Activated naive CD8-positive, alpha-beta T cell treated with anti-CD3 and anti-CD28 coated beads, Interleukin-2, amount 10 ng/mL, durations not matched to agents 7 days and 5 days (primary cell): ENCODE measurements around the gene SIRPA. TPM values are rescaled to one million over a fixed set of nuclear protein-coding genes. Genes with fewer than 3 reads are reported as not detected.
A peak's percentile ranks its signal among the peaks of the same experiment; 100 is the strongest.

Experiments used
- ATAC-seq: fragments of 150-1000 bp; cut with Tn5 transposase; one replicate; pipeline ENCODE4 v1.10.0; 2021; ENCODE audit warnings: low read depth, moderate library complexity
- POLR2A ChIA-PET: fragments of 350-600 bp; sonication (Branson Sonifier 250); formaldehyde crosslinking; loops from one replicate; lab custom pipeline; 2021; ENCODE audit warnings: antibody characterized with exemption; lab: Charles Lee
- DNase-seq: peaks from one replicate; pipeline ENCODE4 v3.0.0; 2021
- H3K27ac Mint-ChIP-seq: one replicate; pipeline ENCODE4 v1.8.0; 2022; ENCODE audit warnings: mild to moderate bottlenecking, mixed read lengths
- H3K27me3 Mint-ChIP-seq: one replicate; pipeline ENCODE4 v1.8.0; 2022; ENCODE audit warnings: mild to moderate bottlenecking, moderate library complexity, mixed read lengths
- H3K36me3 Mint-ChIP-seq: one replicate; pipeline ENCODE4 v1.8.0; 2021; ENCODE audit warnings: mild to moderate bottlenecking, mixed read lengths
- H3K4me1 Mint-ChIP-seq: one replicate; pipeline ENCODE4 v1.8.0; 2021; ENCODE audit warnings: mixed read lengths
- H3K4me3 Mint-ChIP-seq: one replicate; pipeline ENCODE4 v1.8.0; 2022; ENCODE audit warnings: mild to moderate bottlenecking, moderate library complexity, mixed read lengths
- H3K9me3 Mint-ChIP-seq: one replicate; pipeline ENCODE4 v1.8.0; 2021; ENCODE audit warnings: mixed read lengths
- total RNA-seq, 2 experiments: library from RNA; stranded (reverse); gene quantifications; one replicate each; pipeline ENCODE4 v1.2.3, GENCODE V29; 2021

SIRPA gene
- total RNA-seq, 2 experiments from 2014 or later: 1.5 to 1.6 TPM

DNA sequence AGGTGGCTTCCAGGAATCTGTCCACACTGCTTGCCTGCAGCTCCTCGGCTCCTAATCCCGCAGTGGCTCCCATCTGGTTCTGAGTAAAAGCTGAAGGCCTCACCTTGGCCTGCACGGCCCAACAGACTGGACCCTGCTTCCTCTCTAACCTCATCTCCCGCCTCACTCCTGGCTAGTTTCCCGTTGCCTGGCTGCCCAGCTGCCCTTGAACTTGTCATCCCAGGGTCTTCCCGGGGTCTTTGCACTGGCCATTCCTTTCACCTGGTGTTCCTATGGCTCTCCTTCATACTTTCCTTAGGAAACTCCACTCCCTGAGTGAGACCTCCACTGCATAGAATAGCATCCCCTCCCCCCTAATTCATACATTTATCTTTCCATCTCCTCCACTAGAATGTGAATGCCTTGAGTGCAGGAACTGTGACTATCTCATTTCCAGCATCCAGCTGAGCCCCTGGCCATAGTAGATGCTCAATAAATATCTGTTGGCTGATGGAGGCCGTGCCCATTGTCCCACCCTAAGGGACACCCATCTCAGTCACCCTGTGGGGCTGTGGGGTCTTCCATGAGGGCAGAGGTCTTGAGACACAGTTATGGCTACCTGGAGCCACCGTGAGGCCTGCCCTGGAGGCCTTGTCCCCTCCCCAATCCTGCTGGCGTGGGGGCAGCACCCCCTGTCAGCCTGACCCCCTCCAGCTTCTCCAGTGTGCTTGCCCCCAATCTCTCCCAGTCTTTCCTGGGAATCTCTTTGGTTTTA lies 9.1 kb upstream of the SIRPA start:
- peaks cover 3% of the 10 kb centered on the region for H3K9me3 Mint-ChIP-seq
- H3K27me3 Mint-ChIP-seq: peaks cover 41% of the 10 kb centered on the region
- POLR2A ChIA-PET: no interaction called here
- H3K4me1 Mint-ChIP-seq: peaks cover 11% of the 10 kb centered on the region
- no peak for ATAC-seq
- H3K4me3 Mint-ChIP-seq: no peak overlapping the region
- no peak overlapping the region for H3K27ac Mint-ChIP-seq
- no peak for DNase-seq
- H3K36me3 Mint-ChIP-seq: no peaks in the 10 kb centered on the region

DNA sequence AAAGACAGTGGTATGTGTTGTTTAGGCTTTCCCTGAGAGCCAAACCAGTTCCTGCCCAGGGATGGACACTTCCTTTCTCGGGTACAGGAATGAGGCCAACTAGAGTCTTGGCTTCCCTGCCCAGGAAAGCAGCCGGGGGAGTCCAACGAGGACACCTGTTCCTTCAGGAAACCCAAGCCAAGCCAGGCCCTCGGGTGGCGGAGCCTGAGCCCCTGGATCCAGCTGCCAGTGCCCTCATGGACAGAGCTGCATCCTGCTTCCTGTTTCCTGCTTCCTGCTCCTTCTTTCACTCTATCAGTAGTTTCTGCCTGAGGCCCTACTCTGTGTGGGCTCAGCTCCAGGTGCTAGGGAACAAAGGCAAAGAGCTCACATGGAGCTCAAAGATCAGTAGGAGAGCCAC lies 7.9 kb upstream of the SIRPA start:
- H3K4me3 Mint-ChIP-seq: no peak overlapping the region
- peaks cover 9% of the 10 kb centered on the region for H3K4me1 Mint-ChIP-seq
- H3K27me3 Mint-ChIP-seq: peaks cover 46% of the 10 kb centered on the region
- H3K36me3 Mint-ChIP-seq: no peaks in the 10 kb centered on the region
- DNase-seq: no peak
- peaks cover 2% of the 10 kb centered on the region for H3K9me3 Mint-ChIP-seq
- H3K27ac Mint-ChIP-seq: no peak overlapping the region
- POLR2A ChIA-PET: no interaction called here
- no peak for ATAC-seq

DNA sequence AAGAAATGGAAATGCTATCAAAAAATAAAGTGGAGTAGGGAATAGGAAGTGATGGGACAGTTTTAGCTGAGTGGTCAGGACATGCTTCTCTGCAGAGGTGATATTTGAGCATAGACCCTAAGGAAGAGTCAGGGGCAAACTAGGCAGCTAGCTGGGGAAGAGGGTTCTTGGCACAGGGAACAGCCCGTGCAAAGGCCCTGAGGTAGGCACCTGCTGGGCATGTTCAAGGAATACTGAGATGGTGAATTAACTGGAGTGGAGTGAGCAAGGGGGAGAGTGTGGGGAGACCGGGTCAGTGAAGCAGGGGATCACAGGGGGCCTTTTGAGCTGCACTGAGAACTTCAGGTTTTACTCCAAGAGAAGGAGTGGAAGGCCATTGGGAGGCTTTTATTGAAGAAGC lies 7.5 kb upstream of the SIRPA start:
- H3K27ac Mint-ChIP-seq: no peak overlapping the region
- DNase-seq (no peak), ATAC-seq (no peak)
- H3K4me3 Mint-ChIP-seq: no peak overlapping the region
- peaks cover 51% of the 10 kb centered on the region for H3K27me3 Mint-ChIP-seq
- peaks cover 7% of the 10 kb centered on the region for H3K4me1 Mint-ChIP-seq
- H3K9me3 Mint-ChIP-seq: no peaks in the 10 kb centered on the region
- POLR2A ChIA-PET: no interaction called here
- H3K36me3 Mint-ChIP-seq: no peaks in the 10 kb centered on the region

DNA sequence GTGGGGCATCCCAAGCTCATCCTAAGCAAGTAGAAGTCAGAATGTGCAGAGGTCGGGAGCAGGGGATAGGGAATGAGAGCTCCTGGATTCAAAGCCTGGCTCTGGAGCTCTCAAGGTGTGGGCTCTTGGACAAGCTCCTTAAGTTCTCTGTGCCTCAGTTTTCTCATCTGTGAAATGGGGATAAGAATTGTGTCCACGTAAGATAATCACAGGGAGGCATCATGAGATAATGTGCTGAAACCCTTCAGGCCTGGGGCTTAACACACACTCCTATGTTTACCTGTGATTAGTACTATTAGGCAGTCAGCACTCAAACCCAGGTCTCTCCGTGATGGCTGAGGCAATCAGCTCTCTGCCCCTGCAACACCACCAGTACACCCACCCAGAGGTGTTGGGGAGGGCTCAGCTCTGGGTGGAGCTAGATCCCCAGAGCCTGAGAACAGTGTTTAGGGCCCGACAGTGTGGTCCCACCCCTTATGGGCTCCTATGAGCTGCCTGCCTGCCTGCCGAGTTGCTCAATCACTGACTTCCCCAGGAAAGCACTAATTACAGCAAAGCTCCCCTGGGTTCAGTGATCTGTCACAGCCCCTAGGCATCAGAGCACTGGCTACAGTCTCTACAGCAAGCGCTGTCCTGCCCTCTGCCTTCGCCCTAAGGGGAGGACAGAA lies 6.3 kb upstream of the SIRPA start:
- Mint-ChIP-seq H3K36me3 (no peaks in the 10 kb centered on the region), H3K4me1 (peaks cover 1% of the 10 kb centered on the region), H3K9me3 (no peaks in the 10 kb centered on the region), H3K27ac (no peak overlapping the region), H3K27me3 (peaks cover 52% of the 10 kb centered on the region), H3K4me3 (no peak overlapping the region)
- POLR2A ChIA-PET: no interaction called here
- ATAC-seq (no peak), DNase-seq (no peak)

DNA sequence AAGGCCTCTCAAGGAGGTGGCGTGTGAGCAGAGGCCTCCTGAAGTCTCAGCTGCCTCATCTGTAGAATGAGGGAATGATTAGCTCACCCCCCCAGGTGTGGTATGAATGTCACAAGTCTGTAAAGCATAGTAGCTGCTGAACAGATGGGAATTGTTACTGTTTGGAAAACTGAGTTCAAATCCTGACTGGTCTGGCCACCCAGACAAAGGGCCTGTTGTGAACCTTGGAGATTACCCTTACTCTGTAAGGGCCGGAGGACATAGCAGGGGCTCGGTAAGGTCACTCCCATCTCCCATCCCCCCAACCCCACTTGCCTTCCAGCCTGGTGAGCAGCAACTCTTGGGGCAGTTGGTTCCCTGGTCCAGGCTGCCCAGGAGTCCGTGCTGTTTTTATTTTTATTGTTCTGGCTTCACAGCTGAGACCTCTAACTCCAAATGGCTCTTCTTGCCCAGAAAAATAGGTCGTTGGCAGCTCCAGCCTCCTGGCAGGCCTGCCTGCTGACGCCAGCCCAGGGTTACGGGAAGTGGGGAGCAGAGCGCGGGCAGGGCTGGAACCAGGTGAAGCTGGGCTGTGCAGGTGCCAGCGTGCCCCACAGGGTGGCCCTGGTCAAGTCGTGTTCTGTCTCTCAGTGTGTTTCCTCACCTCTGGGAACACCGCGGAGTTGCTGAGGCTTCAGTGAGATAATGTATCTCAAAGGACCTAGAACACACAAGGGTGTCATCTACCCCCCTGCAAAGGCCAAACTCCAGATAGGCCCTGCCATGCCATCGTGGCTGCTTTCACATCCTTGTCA lies 4.5 kb upstream of the SIRPA start:
- no peak overlapping the region for H3K4me3 Mint-ChIP-seq
- DNase-seq: no peak
- no peaks in the 10 kb centered on the region for H3K9me3 Mint-ChIP-seq
- H3K27me3 Mint-ChIP-seq: peaks cover 54% of the 10 kb centered on the region
- POLR2A ChIA-PET: no interaction called here
- no peak overlapping the region for H3K27ac Mint-ChIP-seq
- no peak for ATAC-seq
- peaks cover 2% of the 10 kb centered on the region for H3K4me1 Mint-ChIP-seq
- no peaks in the 10 kb centered on the region for H3K36me3 Mint-ChIP-seq

DNA sequence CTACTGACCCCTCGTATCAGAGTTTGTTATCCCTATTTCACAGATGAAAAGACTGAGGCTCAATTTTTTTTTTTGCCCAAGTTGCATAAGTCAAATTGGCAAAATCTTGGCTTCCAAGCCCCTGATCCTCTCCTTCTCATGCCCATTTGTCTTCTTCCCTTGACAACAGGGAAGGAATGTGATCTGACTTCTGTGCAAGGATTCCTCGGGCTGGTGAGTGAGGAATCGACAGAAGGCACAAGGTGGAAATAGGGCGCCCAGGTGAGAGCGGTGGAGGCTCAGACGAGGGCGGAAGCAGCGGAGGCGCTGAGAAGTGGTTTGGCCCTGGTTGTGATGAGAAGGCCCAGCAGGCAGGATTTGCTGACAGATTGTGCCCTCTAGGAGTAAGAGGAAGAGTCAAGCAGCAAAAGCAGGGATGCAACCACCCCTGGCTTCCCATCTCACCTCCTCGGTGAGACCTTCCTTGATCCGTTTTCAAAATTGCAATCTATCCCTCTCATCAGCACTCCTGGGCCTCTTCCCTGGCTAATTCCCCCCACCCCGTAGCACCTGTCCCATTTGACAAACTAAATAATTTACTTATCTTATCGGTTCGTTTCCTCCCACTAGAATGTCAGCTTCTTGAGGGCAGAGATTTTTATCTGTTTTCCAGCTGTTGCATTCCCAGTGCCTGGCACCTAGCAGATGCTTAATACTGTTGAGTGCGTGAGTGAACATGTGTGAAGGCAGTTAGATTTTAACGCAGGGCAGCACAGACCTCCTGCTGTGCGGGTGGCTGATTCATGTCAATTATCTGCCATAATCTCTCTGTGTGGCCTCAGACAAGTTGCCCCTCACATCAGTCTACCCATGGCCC lies 3.7 kb upstream of the SIRPA start:
- Mint-ChIP-seq H3K4me3 (no peak overlapping the region), H3K36me3 (no peaks in the 10 kb centered on the region), H3K27me3 (peaks cover 57% of the 10 kb centered on the region), H3K4me1 (peaks cover 2% of the 10 kb centered on the region), H3K27ac (no peak overlapping the region), H3K9me3 (no peaks in the 10 kb centered on the region)
- POLR2A ChIA-PET: no interaction called here
- DNase-seq: no peak
- ATAC-seq: no peak

DNA sequence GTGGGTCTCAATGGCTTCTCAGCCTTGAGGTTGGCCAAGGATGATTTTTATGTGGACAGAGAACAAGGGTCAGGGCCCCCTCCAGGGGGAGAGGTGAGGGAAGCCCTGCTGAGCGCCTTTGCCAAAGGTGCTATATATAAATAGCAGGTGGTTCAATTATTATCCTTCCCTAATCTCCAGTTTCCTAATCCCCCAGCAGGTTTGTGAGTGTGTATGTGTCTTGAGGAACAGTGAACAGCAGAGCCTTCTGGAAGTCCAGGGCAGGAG lies 3.2 kb upstream of the SIRPA start:
- Mint-ChIP-seq H3K4me3 (no peak overlapping the region), H3K27ac (no peak overlapping the region), H3K27me3 (peaks cover 61% of the 10 kb centered on the region), H3K4me1 (peaks cover 2% of the 10 kb centered on the region), H3K36me3 (no peaks in the 10 kb centered on the region), H3K9me3 (no peaks in the 10 kb centered on the region)
- POLR2A ChIA-PET: no interaction called here
- ATAC-seq: no peak
- no peak for DNase-seq

DNA sequence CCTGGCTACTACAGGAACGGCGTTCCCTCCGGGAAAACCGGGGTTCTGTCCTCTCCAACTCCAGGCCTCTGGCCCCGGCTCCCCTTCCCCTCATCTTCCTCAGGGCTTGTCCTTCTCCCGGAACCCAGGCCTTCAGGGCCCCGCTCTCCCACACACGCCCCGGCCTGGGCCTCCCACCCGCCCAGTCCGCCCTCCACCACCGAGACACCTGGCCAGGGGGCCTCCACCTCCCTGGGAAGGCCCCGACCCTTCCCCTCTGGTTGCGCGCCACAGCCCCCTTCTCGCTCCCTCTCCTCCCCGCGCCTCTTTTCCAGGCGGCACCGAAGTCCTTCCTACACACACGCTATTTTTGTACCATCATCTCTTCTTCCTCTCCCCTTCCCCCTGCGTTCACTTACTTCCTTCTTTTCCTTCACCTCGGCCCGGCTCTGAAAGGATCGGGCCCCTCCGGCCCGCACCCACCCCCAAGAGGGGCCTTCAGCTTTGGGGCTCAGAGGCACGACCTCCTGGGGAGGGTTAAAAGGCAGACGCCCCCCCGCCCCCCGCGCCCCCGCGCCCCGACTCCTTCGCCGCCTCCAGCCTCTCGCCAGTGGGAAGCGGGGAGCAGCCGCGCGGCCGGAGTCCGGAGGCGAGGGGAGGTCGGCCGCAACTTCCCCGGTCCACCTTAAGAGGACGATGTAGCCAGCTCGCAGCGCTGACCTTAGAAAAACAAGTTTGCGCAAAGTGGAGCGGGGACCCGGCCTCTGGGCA lies 1.3 kb upstream of the SIRPA start:
- peaks cover 2% of the 10 kb centered on the region for H3K4me1 Mint-ChIP-seq
- H3K4me3 Mint-ChIP-seq: peak overlapping the region; percentile 53
- no peaks in the 10 kb centered on the region for H3K9me3 Mint-ChIP-seq
- no peak for DNase-seq
- peaks cover 59% of the 10 kb centered on the region for H3K27me3 Mint-ChIP-seq
- H3K36me3 Mint-ChIP-seq: no peaks in the 10 kb centered on the region
- POLR2A ChIA-PET: no interaction called here
- H3K27ac Mint-ChIP-seq: no peak overlapping the region
- ATAC-seq: no peak

DNA sequence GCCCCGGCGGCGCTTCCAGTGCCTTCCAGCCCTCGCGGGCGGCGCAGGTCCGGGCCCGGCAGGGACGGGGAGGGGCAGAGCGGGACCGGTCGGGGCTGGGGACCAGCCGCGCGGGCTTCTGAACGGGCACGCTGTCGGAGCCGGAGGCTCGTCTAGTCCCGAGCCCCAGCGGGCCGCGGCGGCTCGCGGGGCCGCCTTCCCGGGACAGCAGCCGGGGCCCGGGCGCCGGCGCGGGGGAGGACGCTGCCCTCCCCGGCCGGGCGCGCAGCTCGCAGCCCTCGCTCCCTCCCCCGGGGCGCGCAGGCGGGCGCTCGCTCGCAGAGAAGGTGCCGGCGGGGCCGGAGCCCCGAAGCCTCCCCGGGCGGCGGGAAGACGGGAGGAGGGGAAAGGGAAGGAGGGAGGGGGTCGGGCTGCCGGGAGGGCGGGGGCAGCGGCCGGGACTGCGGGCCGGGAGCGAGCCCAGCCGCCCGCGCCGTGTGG lies 696 bp upstream of the SIRPA start:
- Mint-ChIP-seq H3K4me3 (no peak overlapping the region), H3K4me1 (peaks cover 2% of the 10 kb centered on the region), H3K9me3 (no peaks in the 10 kb centered on the region), H3K27ac (no peak overlapping the region), H3K27me3 (peaks cover 59% of the 10 kb centered on the region), H3K36me3 (no peaks in the 10 kb centered on the region)
- DNase-seq (peak; percentile 45), ATAC-seq (peak; percentile 44)
- POLR2A ChIA-PET: no interaction called here

DNA sequence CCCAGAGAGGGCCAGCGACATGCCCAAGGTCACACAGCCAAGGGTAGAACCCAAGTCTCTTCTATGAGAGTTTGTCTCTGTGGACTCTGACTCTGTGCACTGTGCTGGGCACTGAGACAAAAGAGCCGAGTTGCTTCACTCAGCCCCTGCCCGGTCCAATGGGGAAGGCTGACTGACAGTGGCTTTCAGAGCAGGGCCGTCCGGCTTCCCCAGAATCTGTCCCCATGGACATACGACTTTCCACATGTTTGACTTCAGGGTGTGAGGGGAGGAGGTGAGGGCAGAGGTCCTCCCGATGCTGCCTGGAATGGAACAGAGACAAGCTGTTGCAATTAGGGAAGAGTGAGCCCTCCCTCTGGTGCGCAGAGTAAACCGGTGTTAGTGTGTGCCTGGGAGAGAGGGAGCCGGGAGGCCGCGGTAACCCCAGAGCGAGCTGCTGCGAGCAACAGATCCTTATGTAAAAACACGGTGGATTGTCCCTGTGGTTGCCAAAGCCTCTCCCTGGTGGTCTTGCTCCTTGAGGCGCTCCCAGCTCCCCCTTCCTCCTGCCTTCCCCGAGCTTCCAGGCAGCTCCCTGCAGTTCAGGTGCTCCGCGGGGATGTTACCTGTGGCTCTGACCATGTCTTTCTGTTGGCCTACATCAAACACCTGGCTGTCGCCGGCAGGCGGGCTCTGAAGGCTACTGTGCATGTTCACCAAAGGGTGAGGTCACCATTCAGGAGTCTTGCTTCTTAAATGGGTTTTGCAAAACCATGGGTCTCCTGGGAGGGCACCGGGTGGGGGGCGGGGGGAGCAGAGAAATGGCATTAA lies 672 bp downstream of the SIRPA start:
- Mint-ChIP-seq H3K4me3 (peak overlapping the region; percentile 7), H3K36me3 (no peaks in the 10 kb centered on the region), H3K27me3 (peaks cover 52% of the 10 kb centered on the region), H3K4me1 (peaks cover 2% of the 10 kb centered on the region), H3K27ac (no peak overlapping the region), H3K9me3 (no peaks in the 10 kb centered on the region)
- no peak for DNase-seq
- POLR2A ChIA-PET: no interaction called here
- no peak for ATAC-seq

DNA sequence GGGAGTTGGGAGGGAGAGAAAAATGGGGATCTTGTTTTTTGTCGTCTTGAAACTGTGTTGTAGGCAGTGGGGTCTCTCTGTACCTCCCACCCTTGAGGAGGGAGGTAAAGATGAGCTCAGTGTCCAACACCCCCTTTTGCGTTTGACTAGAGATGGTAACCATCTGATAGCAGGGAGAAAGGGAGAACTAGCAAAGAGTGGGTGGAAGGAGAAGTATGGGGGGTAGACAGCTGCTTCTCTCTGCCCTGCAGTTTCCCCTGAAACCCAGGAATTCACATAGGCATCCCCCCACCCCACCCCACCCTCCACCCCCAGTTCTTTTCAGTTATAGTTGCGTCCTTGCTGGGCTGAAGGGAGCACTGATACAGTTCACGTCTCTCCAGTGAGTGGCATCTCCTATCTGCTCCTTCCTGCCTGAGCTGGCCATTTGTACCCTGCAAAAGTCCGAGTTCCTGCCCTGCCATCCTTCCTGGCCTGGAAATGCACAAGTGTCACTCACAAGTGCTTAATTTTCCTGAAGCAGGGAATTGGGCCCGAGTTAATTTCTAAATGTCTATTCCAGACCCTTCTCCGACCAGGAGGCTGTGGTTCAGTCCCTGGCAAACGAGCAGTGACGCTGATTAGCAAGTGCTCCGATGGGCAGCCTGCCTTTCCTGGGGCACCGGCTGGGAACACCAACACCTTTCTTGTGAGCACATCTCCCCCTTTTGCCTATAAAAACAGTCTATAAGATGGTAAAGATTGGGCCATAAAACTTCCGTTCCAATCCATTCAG lies 1.5 kb downstream of the SIRPA start:
- Mint-ChIP-seq H3K9me3 (no peaks in the 10 kb centered on the region), H3K27ac (no peak overlapping the region), H3K36me3 (no peaks in the 10 kb centered on the region), H3K27me3 (peaks cover 51% of the 10 kb centered on the region), H3K4me3 (no peak overlapping the region), H3K4me1 (peaks cover 2% of the 10 kb centered on the region)
- ATAC-seq (no peak), DNase-seq (no peak)
- POLR2A ChIA-PET: no interaction called here
